Psoas muscle (tissue), 8 donors: ENCODE measurements around the gene MAP2K2. TPM values are rescaled to one million over a fixed set of nuclear protein-coding genes. Genes with fewer than 3 reads are reported as not detected.
A peak's percentile ranks its signal among the peaks of the same experiment; 100 is the strongest.
"Not testable (repeated sequence)": the region's sequence is repeated elsewhere in the genome, so short reads cannot be mapped to it uniquely, and the experiment has no call there.

Experiments used
- ATAC-seq, 4 donors: fragments of 200-7000 bp; cut with Tn5 transposase; one replicate each; pipeline ENCODE4 v1.9.1; 2020; ENCODE audit warnings: moderate library complexity in 3 of 4, mild to moderate bottlenecking in 2 of 4
- DNase-seq, 2 donors: peaks; one replicate each; pipeline ENCODE4 v3.0.0-alpha.2; 2020
- H3K27ac ChIP-seq: fragments of 200-600 bp; one replicate; pipeline ENCODE4 v1.8.0; 2022
- H3K27me3 ChIP-seq, 3 donors: fragments of 200-600 bp in 1 of 3; one replicate each; pipeline versions ENCODE4 v1.6.1 to v1.8.0; 2013 to 2022; ENCODE audit warnings: low read length in 2 of 3, mild to moderate bottlenecking in 2 of 3, moderate library complexity in 1 of 3; ENCODE audit not compliant: insufficient read depth in 3 of 3
- H3K36me3 ChIP-seq, 2 donors: fragments of 200-600 bp in 1 of 2; one replicate each; pipeline versions ENCODE4 v1.6.1 to v1.8.0; 2013 to 2022; ENCODE audit warnings: low read depth in 1 of 2, mild to moderate bottlenecking in 1 of 2, moderate library complexity in 1 of 2; ENCODE audit not compliant: insufficient read depth in 1 of 2
- H3K4me1 ChIP-seq: fragments of 200-600 bp; one replicate; pipeline ENCODE4 v1.8.0; 2022
- H3K4me3 ChIP-seq: fragments of 200-600 bp; one replicate; pipeline ENCODE4 v1.8.0; 2022; ENCODE audit warnings: mild to moderate bottlenecking
- H3K9me3 ChIP-seq: fragments of 200-600 bp; one replicate; pipeline ENCODE4 v1.8.0; 2022
- CTCF ChIP-seq: fragments of 200-600 bp; IDR thresholded peaks from one replicate; pipeline ENCODE4 v1.8.0; 2022; ENCODE audit warnings: antibody characterized with exemption
- WGBS, 3 donors: extraction: QIAGEN DNeasy Blood & Tissue Kit; methylation state at CpG; one replicate each; pipeline versions ENCODE4 v1.1.6 to v1.1.7; 2013; 5-methylcytosine and 5-hydroxymethylcytosine counted together
- intact Hi-C, 2 donors: fragments of 100-400 bp; cut with DNase I; formaldehyde crosslinking; loops; one replicate each; pipeline versions ENCODE4 v1.11.0 to v1.14.2; 2022
- polyA plus RNA-seq, 3 donors: library from polyadenylated mRNA; stranded (reverse); fragments of 200-250 nt; gene quantifications; one replicate each; pipeline ENCODE4 v1.2.3, GENCODE V29; 2013
- total RNA-seq, 4 donors: library from RNA; stranded (reverse); fragmentation: NEBNext Ultra II Directional in 2 of 4; extraction: Animal tissue kit (Norgen Biotek cat#: 25700) in 2 of 4; gene quantifications; one replicate each; pipeline versions ENCODE4 v1.2.1 to v1.2.4, GENCODE V29; 2021 to 2023
- donor health status: healthy with polysubstance abuse.
- donor health status: DM: no; HTN: no; CAD: no; lungs with moderate emphysema.
- donor health status: Bipolar disorder and iron deficiency.
- donor health status: healthy.
- donor health status: DM: yes; HTN: yes; CAD: no.
- donor health status: DM: no; HTN: no; CAD: no.
- donor health status: DM: no; HTN: no; CAD: no.
- donor health status: DM: yes; HTN: yes; CAD: no.

The MAP2K2 gene
- total and polyA plus RNA-seq, 7 donors: 136 to 290 (median 189) TPM

GRCh38 chr19:4151623-4152022 is 27.7 kb upstream of the MAP2K2 start:
- TF ChIP-seq CTCF: no peak
- intact Hi-C loops: no loop called here
- ATAC-seq (no peak), DNase-seq (no peak)
- 65 to 76% (median 67%) methylated on average over 5 to 6 of the region's 6 CpGs for WGBS, 3 donors
- Histone ChIP-seq H3K4me3 (no peak overlapping the region), H3K27ac (no peak overlapping the region), H3K4me1 (no peaks in the 10 kb centered on the region), H3K27me3 (peaks cover 0 to 41% (median 8%) of the 10 kb centered on the region in 3 donors), H3K9me3 (no peaks in the 10 kb centered on the region), H3K36me3 (no peaks in the 10 kb centered on the region)

GRCh38 chr19:4149518-4150288 is 25.8 kb upstream of the MAP2K2 start:
- Histone ChIP-seq H3K27me3 (peaks cover 0 to 47% (median 11%) of the 10 kb centered on the region in 3 donors), H3K27ac (no peak overlapping the region), H3K9me3 (no peaks in the 10 kb centered on the region), H3K4me1 (no peaks in the 10 kb centered on the region), H3K4me3 (no peak overlapping the region), H3K36me3 (no peaks in the 10 kb centered on the region)
- ATAC-seq: no peak
- intact Hi-C loops: no loop called here
- TF ChIP-seq CTCF: no peak
- no peak for DNase-seq
- WGBS, 3 donors: 48 to 53% (median 51%) methylated on average over 17 of the region's 17 CpGs

- DNase-seq (no peak), ATAC-seq (no peak)
- Histone ChIP-seq H3K9me3 (no peaks in the 10 kb centered on the region), H3K4me1 (no peaks in the 10 kb centered on the region), H3K27ac (no peak overlapping the region), H3K36me3 (no peaks in the 10 kb centered on the region), H3K4me3 (no peak overlapping the region), H3K27me3 (peaks cover 0 to 21% (median 8%) of the 10 kb centered on the region in 3 donors)
- 29 to 36% (median 31%) methylated on average over 7 of the region's 7 CpGs for WGBS, 3 donors
- no peak for TF ChIP-seq CTCF
- intact Hi-C loops: loop anchor here in 1 of 2 donors (5.0 kb wide), 1 partner anchor 63 kb away; no protein-coding TSS in a partner anchor
These were observed 20.8 kb upstream of the MAP2K2 start for GRCh38 chr19:4144666-4145249.

- WGBS, 3 donors: 83 to 96% (median 85%) methylated on average over 1 of the region's 1 CpG
- intact Hi-C loops: loop anchor here in 1 of 2 donors (5.0 kb wide), 1 partner anchor 64 kb away; no protein-coding TSS in a partner anchor
- H3K4me3 ChIP-seq, H3K9me3 ChIP-seq, ATAC-seq, H3K36me3 ChIP-seq, H3K4me1 ChIP-seq, H3K27ac ChIP-seq, DNase-seq: not testable (repeated sequence)
- peaks cover 0 to 16% (median 8%) of the 10 kb centered on the region in 3 donors for H3K27me3 ChIP-seq
These were observed 19.0 kb upstream of the MAP2K2 start for GRCh38 chr19:4142916-4143315.

- no peak for DNase-seq
These were observed 16.4 kb upstream of the MAP2K2 start for GRCh38 chr19:4140237-4140711.

More at GRCh38 chr19:4140237-4140711, 16.4 kb upstream of the MAP2K2 start:
- H3K27ac ChIP-seq: no peak overlapping the region
- 25 to 29% (median 28%) methylated on average over 12 of the region's 12 CpGs for WGBS, 3 donors
- peak; percentile 60 for TF ChIP-seq CTCF
- no peaks in the 10 kb centered on the region for H3K36me3 ChIP-seq
- intact Hi-C loops: loop anchor here in 1 of 2 donors (5.0 kb wide), 1 partner anchor 67 kb away; no protein-coding TSS in a partner anchor
- H3K4me3 ChIP-seq: no peak overlapping the region
- no peaks in the 10 kb centered on the region for H3K4me1 ChIP-seq
- peak; percentile 71 to 90 (median 80) for ATAC-seq
- peaks cover 0 to 2% (median 0%) of the 10 kb centered on the region in 3 donors for H3K27me3 ChIP-seq
- no peaks in the 10 kb centered on the region for H3K9me3 ChIP-seq
